ENCODE measurements around the gene C1QTNF9B. TPM values are rescaled to one million over a fixed set of nuclear protein-coding genes. Genes with fewer than 3 reads are reported as not detected.

Gene C1QTNF9B
- total and polyA plus RNA-seq, 10 donors: 0.23 to 1.9 (median 0.77) TPM; not detected in 3

DNA sequence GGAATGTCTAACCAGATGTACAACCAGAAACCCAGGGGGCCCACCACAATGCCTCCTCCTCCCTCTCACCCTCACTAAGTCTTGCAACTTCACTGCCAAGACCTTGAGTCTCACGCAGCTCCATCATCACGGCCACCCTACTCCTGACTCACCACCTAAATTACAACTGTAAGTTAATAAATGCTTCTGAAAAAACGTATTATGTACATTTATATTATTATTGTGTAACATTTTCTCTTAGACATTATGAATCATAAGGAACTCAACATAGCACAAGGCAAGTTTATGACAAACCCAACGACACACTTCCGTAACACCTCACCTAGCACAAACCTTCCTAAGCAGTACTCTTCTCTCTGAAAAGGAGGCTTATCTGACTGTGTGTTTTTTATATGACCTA, 28.8 kb downstream of the C1QTNF9B start:
- TF ChIP-seq POLR2AphosphoS5 (IDR thresholded peaks at IDR 0.05): no peak
- TF ChIP-seq, protein P1, sequence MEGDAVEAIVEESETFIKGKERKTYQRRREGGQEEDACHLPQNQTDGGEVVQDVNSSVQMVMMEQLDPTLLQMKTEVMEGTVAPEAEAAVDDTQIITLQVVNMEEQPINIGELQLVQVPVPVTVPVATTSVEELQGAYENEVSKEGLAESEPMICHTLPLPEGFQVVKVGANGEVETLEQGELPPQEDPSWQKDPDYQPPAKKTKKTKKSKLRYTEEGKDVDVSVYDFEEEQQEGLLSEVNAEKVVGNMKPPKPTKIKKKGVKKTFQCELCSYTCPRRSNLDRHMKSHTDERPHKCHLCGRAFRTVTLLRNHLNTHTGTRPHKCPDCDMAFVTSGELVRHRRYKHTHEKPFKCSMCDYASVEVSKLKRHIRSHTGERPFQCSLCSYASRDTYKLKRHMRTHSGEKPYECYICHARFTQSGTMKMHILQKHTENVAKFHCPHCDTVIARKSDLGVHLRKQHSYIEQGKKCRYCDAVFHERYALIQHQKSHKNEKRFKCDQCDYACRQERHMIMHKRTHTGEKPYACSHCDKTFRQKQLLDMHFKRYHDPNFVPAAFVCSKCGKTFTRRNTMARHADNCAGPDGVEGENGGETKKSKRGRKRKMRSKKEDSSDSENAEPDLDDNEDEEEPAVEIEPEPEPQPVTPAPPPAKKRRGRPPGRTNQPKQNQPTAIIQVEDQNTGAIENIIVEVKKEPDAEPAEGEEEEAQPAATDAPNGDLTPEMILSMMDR (IDR thresholded peaks at IDR 0.05 in 8 of 11, conservative IDR thresholded peaks at IDR 0.05 in 3 of 11): no peak
- TF ChIP-seq POLR2A (IDR thresholded peaks at IDR 0.05): no peak
- H3K27ac ChIP-seq: no peak overlapping the region
- no peak for DNase-seq
- H3K27me3 ChIP-seq (replicated peaks in 1 of 7): no peaks in the 10 kb centered on the region
- no peak overlapping the region for H3K4me3 ChIP-seq
- peaks cover 0 to 29% (median 0%) of the 10 kb centered on the region in 6 donors for H3K36me3 ChIP-seq
- H3K4me1 ChIP-seq: peaks cover 0 to 12% (median 5%) of the 10 kb centered on the region in 6 donors
- no peaks in the 10 kb centered on the region for H3K9me3 ChIP-seq
- WGBS, 5 donors: 72 to 87% (median 78%) methylated on average over 5 of the region's 5 CpGs
- intact Hi-C loops (cut with DNase I; ENCODE audit: low total_unique reads): no loop called here

DNA sequence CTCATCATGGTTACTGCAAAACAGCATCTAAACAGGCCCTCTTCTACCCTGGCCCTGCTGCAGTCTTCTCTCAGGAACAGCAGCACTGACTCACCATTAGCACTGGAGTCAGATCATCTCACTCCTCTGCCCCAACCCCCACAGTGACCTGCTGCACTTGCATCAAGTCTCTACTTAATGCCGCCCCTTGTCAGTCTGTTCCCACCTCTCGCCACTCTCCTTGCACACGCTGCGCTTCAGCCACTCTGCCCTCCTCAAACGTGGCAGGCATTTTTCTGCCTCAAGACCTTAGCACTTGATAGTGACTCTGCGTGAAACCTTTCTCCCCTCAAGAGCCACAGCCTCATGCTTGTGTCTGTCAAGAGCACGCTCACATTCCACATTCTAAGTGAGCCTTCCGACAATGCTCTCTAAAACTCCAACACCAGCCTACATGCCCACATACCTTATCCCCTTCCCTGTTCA, 30.2 kb downstream of the C1QTNF9B start:
- Histone ChIP-seq H3K4me1 (peaks cover 0 to 12% (median 5%) of the 10 kb centered on the region in 6 donors), H3K27me3 (replicated peaks in 1 of 7) (no peaks in the 10 kb centered on the region), H3K4me3 (no peak overlapping the region), H3K27ac (no peak overlapping the region), H3K36me3 (peaks cover 0 to 25% (median 0%) of the 10 kb centered on the region in 6 donors), H3K9me3 (no peaks in the 10 kb centered on the region)
- no peak for DNase-seq
- WGBS, 5 donors: 92 to 95% (median 92%) methylated on average over 8 of the region's 8 CpGs
- intact Hi-C loops (cut with DNase I; ENCODE audit: low total_unique reads): no loop called here
- TF ChIP-seq POLR2A (IDR thresholded peaks at IDR 0.05) (no peak), POLR2AphosphoS5 (IDR thresholded peaks at IDR 0.05) (no peak)
- TF ChIP-seq, protein P1 (IDR thresholded peaks at IDR 0.05 in 8 of 11, conservative IDR thresholded peaks at IDR 0.05 in 3 of 11): no peak

DNA sequence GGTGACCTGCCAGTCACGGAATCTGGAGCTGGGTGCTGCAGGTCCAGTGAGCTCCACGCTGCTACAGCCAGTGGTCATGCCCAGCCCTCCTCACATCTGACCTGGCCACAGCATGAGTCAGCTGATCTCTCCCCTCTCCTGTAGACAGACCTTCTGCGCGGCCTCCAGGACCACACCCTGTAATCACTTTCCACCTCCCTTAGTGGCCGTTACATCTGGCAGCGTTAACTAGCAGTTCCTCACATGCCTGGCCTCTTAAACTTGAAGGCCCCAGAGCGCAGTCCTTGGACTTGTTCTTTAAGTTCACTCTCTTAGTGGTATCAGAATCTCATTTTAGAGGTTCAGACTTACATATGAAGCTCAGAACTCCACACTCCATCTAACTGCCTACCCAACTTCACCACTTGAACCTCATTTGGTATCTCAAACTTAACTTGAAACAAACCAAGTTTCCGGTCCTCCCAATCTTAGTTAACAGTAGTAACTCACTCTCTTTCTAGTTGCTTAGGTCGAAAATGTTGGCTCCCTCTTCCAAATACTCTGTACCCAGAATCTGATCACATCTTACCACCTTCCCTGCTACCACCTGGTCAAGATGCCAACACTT, 30.8 kb downstream of the C1QTNF9B start:
- intact Hi-C loops (cut with DNase I; ENCODE audit: low total_unique reads): no loop called here
- WGBS, 5 donors: 76 to 90% (median 81%) methylated on average over 9 of the region's 9 CpGs
- no peak for TF ChIP-seq POLR2AphosphoS5 (IDR thresholded peaks at IDR 0.05)
- TF ChIP-seq POLR2A (IDR thresholded peaks at IDR 0.05): no peak
- TF ChIP-seq, protein P1 (IDR thresholded peaks at IDR 0.05 in 8 of 11, conservative IDR thresholded peaks at IDR 0.05 in 3 of 11): no peak
- H3K27ac ChIP-seq: no peak overlapping the region
- no peaks in the 10 kb centered on the region for H3K27me3 ChIP-seq (replicated peaks in 1 of 7)
- no peaks in the 10 kb centered on the region for H3K9me3 ChIP-seq
- peaks cover 0 to 31% (median under 1%) of the 10 kb centered on the region in 6 donors for H3K36me3 ChIP-seq
- no peak for DNase-seq
- peaks cover 0 to 10% (median 5%) of the 10 kb centered on the region in 6 donors for H3K4me1 ChIP-seq
- no peak overlapping the region for H3K4me3 ChIP-seq

DNA sequence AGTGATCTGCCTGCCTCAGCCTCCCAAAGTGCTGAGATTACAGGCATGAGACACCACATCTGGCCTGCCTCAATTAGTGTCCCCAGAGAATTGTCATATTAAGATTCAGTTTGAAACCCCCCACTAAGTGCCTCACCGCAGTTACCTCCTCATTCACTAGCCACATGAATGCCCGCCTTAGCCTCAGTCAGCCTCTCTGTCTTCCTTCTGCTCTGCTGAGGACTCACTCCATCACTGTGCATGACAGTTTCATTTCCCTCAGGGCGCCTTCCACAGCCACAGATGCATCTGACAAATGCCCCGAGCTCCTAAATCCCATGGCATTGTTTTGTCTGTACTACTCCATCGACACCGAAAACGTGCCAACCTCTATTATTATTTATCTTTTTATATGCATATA, 31.4 kb downstream of the C1QTNF9B start:
- no peak overlapping the region for H3K4me3 ChIP-seq
- no peaks in the 10 kb centered on the region for H3K9me3 ChIP-seq
- intact Hi-C loops (cut with DNase I; ENCODE audit: low total_unique reads): no loop called here
- peaks cover 0 to 7% (median 4%) of the 10 kb centered on the region in 6 donors for H3K4me1 ChIP-seq
- no peak for DNase-seq
- TF ChIP-seq POLR2AphosphoS5 (IDR thresholded peaks at IDR 0.05) (no peak), POLR2A (IDR thresholded peaks at IDR 0.05) (no peak)
- TF ChIP-seq, protein P1 (IDR thresholded peaks at IDR 0.05 in 8 of 11, conservative IDR thresholded peaks at IDR 0.05 in 3 of 11): no peak
- H3K36me3 ChIP-seq: peaks cover 0 to 37% (median 1%) of the 10 kb centered on the region in 6 donors
- WGBS, 5 donors: 74 to 85% (median 84%) methylated on average over 7 of the region's 7 CpGs
- H3K27me3 ChIP-seq (replicated peaks in 1 of 7): no peaks in the 10 kb centered on the region
- H3K27ac ChIP-seq: no peak overlapping the region
